NOMO-1 treated with dmso at 0.1 percent for 144 hours (cell line): ENCODE data around the gene GLTP.
"Not testable (repeated sequence)": the region's sequence is repeated elsewhere in the genome, so short reads cannot be mapped to it uniquely, and the experiment has no call there.

Experiments
- DNase-seq: peaks from one replicate; lab custom pipeline; 2025; ENCODE audit not compliant: unreplicated experiment; lab: John Stamatoyannopoulos, UW

The GLTP gene

DNA sequence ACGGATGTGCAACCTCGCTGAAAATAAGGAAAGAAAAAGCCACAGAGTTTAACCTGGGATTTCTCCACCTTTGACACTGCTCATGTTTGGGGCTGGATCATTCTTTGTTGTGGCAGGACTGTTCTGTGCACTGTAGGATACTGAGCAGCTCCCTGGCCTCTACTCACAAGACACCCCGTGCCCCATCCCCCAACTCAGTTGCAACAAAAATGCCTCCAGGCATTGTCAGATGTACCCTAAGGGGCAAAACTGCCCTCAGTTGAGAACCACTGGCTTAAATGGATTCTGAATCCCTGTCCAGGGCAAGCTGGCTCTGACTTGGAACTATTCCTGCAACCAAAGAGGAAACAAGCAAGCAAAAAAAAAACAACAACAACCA is 2.1 kb downstream of the GLTP start:
- no peak for DNase-seq

DNA sequence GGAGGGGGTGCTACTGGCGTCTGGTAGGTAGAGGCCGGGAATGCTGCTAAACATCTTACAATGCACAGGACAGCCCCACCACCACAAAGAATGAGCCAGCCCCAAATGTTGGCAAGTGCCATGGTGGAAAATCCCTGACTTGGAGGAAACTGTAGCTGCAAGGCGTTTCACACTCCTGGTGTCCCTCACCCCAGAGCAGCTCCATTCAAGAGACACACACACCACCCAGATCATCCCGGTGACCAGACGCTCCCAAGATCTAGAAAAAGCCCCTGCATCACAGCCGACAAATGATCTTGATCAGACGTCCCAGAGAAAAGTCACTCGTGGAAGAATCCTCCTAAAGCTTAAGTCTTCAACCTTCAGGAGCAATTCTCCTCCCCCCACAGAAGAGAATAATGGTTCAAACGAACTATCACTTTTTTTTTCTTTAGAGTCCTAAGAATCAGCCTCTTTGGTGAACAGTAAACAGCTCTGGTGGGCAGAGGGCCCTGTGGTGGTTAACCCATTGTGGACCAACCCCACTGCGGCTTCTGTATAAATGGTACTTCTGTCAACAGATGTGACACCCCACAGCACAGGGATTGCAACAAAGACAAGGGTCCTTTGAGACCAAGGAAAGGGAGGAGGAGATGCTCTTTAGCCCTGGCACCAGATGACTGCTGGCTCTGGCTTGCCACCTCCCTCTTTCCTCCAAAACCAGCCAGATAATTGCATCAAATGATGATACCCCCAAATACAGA is 2.7 kb downstream of the GLTP start:
- DNase-seq = no peak

DNA sequence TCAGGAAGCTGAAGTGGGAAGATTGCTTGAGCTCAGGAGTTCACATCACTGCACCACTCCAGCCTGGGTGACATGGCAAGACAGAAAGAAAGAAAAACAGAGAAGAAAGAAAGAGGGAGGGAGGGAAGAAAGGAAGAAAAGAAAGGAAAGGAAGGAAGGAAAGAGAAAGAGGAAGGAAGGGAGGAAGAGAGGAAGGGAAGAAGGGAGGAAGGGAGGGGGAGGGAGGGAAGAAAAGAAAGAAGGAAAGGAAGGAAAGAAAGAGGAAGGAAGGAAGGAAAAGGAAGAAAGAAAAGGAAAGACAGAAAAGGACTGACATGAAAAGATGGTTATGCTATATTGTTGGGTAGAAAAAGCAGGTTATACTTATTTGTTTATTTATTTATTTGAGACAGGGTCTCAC is 3.9 kb downstream of the GLTP start:
- DNase-seq = no peak

DNA sequence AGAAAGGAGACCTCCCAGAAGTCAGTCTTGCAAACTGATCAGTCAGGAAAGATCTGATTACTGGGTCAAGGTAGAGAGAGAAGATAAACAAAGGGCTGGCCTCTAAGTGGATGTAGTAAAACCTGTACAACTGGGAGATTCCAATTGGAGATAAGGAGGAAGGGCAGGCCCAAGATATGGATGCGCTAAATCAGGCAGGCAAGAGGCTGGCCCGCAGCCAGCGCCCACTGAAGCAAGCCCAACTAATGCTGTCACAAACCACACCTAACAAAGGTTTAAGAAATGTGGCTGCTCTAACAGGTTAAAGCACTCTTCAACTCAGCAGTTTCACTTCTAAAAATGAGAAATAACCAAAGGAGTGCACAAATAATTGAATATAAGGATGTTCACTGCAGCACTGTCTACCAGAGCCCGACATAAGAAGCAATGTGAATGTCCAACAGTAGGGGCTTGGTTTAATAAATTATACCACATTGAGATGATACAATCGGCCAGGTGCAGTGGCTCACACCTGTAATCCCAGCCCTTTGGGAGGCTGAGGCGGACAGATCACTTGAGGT is 4.7 kb downstream of the GLTP start:
- no peak for DNase-seq

DNA sequence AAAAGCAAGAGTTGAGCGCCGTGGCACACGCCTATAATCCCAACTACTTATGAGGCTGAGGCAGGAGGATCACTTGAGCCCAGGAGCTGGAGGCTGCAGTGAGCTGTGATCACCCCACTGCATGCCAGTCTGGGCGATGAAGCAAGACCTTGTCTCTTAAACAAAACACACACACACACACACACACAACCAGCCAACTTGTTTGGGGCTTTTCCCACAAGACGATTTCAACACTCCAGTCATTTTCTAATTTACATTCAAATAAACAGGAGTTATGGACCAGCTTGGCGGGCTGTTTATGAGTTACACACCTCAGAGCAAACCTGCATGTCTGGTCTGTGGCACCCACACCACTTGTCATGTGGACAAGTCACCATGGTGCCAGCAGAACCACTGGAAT is 6.7 kb downstream of the GLTP start:
- no peak for DNase-seq

DNA sequence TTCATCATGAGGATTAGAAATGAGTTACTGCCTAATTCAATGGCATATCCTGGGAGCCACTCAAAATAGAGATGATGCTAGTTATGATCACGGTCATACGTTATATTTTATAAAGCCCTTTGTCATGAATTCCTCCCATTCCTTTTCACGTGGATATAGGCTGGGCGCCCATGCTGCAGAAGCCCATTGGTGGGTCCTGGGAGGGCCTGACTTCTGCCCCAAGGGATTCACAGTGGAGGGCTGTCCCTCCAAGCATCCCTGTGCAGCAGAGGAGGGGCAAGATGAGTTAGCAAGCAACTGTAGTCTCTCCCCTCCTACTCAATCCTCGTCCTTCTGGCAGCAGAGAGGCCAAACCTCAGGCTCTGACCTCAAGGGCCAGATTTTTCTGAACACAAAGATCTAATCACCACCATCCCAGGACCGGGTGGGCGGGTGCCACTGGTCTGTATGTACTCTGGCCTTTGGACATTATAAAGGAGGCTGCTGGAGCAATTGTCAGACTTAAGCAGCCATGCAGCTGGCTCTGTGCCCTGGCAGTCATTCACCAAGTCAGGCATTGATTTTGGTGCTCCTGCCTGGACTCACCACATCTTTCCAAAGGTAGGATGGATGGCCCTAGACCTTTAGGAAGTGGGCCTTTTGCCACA is 8.6 kb downstream of the GLTP start:
- DNase-seq = no peak

DNA sequence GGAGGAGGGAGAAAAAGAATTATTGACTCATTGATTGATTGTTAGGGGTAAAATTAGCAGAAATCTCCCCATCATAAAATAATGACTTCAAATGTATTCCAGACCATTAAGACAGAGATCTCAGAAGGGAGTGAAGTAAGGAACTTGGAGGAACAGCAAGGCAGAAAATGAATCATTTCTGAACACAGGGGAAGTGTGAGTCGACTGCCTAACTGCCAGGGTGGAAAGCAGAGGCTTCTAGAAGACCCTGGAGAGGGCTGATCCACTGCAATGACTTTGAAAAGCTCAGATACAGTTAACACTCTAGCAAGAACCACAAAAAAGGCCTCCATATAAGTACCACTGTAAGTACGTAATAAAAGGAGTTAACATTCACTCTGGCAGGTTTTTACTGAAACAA is 9.7 kb downstream of the GLTP start:
- no peak for DNase-seq

DNA sequence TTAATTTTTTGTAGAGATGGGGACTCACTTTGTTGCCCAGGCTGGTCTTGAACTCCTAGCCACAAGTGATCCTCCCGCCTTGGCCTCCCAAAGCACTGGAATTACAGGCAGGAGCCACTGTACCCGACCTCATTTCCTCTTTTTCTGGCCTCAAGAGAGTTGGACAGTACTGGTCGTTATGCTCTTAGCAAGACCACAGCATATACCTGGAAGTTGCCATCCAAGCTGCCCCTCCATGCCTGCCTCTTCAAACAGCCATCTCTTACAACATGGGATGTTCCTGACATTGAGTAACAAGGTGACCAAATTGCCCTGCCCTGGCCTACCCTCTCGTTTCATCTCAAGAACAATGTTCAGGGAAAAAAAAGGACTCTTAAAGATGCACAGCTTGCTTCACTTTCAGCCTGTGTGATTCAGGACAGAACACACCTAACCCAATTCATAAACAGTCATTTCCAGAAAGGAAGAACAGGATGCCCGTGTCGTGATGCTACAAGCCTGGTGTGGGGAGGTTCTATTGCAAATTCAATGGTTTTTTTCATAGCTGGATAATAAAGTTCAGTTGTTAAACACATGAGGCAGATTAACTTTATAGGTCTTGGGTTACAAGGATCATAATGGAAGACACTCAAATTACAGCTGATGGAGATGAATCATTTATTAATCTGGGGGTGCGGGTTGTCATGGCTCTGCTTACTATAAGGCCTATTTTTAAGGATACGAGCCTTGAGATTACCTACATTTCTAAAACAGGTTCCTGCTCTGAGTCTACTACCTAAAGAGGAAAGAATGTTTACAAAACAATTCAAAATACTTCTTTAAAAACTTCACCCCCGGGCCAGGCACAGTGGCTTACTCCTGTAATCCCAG is 11.9 kb downstream of the GLTP start:
- DNase-seq = no peak

DNA sequence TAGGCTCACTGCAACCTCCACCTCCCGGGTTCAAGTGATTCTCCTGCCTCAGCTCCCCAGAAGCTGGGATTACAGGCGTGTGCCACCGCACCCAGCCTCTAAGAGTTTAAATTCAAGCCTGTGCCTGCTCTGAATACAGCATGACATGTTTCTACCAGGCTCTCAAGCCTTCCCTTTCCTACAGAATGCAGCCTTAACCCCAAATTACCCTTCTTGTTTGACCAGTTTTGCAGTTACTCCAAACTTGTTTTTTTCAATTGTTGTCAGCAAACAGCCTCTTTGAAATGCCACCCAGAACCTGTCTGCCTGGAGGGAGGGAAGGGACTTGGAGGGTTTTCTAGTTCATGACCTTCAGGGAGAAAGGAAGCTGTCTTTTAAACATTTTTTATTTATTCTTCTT is 15.4 kb downstream of the GLTP start:
- DNase-seq = no peak

DNA sequence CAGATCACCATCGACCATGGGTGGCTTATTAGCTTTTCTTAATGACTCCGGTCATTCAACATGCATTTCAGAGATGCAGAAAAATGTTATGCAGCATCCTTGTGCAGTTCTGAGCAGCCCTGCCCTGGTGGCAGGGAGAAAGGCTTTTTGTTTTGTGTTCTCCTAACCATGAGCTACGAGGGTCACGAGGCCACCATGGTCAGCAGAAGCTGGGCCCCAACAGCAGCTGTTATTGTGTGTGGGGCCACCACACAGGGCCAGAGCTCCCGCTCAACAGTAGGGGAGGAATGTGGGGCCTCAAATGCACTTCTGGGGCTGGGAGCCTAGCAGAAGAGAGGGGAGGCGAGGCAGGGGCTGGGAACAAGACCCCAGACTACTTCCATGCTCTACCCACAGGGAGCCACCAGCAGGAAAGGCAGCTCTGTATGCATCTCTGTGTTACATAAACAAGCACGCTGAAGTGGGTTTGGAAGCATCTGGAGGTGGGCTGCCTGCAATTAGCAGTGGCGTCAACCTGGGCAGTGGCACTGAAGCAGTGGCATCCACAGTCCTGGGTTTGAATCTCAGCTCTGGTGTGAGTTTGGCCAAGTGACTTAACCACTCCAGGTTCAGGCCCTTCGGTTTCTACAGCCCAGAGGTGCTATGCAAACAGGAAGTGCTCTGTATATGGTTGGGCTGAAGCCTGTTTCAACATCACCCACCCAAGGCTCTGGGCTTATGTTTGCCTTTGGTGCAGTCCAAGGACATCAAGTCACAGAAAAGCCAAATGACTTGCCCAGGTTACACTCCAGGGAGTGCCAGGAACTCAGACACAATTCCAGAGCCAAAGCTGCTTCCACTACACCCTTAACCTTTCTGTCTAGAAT is 16.3 kb downstream of the GLTP start:
- peak; percentile 57 for DNase-seq

DNA sequence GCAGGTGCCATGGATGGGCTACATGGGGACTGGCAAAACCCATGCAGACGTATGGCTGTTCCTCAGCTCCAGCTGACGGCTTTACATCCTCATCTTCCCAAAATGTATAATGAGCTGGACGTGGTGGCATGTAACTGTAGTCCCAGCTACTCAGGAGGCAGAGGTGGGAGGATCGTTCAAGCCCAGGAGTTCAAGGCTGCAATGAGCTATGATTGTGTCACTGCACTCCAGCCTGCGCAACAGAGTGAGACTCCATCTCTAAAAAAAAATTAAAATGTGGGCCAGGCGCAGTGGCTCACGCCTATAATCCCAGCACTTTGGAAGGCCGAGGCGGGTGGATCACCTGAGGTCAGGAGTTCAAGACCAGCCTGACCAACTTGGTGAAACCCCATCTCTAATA is 17.9 kb downstream of the GLTP start:
- not testable (repeated sequence) for DNase-seq

DNA sequence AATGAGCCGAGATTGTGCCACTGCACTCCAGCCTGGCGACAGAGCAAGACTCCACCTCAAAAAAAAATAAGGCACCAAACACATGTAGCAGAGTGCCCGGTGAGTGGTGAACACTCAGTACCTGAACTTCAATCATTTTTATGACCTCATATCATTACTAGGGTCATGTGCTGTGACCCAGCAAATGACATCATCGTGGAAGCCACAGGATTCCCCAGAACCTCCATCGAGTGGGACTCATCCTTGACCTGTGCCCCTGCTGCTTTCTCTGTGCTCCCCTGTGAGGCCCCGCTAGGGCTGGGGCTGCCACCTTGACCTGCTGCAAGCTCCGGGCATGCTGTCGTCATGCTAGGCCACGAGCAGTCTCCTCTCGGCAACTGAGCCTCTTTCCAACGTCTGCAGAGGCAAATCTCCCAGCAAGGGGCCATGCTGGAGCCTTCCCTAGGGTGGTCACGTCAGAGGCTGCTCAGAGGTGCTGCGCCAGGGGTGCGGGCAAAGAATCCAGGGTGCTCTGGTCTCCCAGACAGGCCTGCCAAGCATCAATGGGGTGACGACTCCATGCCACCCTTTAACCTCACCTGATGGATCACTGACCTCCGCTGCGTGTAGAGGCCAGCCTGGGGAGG is 18.5 kb downstream of the GLTP start:
- DNase-seq = no peak

DNA sequence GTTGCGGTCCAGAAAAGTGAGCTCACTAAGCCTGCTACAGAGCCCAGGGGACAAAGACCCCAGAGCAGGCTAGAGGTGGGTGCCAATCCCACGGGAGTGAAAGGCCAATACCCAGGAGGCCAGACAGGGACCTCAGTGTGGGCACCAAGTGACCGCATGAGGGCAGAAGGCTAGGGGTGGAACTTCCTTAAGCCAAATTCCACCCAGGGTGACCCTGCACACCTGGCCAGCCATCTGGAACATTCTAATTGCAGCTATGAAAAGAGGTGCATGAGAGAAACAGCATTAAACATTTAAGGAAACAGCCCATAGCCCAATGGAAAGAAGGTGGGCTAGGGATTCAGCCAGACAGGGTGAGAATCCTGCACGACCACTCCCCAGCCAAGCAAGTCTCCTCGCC is 19.4 kb downstream of the GLTP start:
- DNase-seq = no peak

DNA sequence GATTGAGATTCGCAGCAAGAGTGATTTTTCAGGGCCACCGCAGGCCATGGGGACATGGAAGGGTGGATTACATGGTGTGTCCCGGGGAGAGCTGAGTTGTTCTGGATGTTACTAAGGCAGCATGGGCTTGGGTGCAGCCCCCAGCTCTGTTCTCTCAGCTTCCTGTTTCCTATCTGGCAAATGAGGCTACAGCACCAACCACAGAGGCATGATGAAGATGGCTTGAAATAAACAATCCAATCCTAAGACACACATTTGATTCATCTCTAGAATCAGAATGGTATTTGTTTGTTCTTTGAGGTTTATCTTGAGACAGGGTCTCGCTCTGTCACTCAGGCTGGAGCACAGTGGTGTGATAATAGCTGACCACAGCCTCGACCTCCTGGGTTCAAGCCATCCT is 21.6 kb downstream of the GLTP start:
- DNase-seq = no peak

DNA sequence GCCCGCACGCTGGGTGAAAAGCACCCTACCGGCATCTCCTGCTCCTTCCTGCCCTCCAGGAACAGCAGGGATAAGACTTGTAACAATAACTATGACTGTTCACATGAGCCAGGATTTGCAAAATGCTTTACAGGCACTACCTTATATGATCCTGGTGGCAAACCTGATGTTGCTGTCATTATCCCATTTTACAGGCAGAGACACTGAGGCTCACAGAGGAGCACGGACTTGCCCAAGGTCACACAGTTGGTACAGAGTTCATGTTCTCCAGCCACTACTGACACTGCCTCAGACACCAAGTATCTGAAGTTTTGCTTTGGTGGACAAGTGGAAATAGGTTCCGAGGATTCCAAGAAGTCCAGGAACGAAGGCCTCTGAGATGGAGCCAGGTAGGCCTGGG is 22.6 kb downstream of the GLTP start:
- DNase-seq = no peak

DNA sequence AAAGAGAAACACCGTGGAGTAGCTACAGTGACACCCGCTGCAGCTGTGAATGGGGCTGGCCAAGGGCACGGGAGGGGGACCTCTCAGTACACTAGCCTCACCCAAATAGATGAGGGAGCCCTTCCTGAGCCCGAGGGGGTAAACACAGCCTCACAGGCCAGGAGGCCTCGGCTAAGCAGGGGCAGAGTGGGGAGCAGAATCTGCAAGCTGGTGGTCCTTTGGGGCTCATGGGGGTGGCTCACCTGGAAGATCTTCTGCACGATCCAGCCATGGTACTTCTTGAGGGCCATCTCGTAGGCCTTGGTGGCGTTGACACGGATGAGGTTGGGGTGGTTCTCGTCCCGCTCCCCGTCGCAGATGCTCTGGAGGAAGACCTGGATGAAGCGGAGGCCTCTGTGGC is 25.0 kb downstream of the GLTP start:
- DNase-seq = no peak

DNA sequence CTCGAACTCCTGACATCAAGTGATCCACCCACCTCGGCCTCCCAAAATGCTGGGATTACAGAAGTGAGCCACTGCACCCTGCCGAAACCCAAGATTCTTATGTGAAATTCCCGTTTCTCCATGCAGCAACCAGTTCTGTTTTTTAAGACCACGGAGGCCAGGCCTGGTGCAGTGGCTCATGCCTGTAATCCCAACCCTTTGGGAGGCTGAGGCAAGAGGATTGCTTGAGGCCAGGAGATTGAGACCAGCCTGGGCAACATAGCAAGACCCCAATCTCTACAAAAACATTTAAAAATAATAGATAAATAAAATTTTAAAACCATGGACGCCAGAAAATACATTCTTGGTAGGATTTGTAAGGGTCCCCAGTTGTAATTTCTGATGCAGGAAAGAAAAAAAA is 29.8 kb downstream of the GLTP start:
- DNase-seq = not testable (repeated sequence)

DNA sequence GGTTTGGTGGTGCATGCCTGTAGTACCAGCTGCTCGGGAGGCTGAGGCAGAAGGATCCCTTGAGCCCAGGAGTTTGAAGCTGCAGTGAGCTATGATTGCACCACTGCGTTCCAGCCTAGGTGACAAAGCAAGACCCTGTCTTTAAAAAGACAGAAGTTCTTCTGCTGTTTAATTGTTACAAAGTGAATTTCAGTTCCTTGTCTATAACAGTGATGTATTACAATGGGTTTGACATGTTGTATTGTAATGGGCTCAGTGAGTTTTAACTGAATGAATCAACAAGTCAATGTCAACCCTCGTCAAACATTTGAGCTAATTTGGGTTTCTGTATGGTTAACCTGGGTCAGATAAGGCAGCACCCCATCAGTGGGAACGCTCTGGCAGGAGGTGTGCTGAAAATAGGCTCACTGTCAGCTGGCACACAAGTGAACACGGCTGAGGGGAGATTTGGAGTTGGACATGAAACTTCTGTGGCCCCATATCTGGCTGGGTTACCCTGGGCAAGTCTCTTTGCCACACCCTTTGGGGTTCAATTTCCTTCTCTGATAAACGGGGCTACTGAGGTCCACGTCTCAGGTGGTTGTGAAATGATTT is 33.1 kb downstream of the GLTP start:
- peak; percentile 24 for DNase-seq

DNA sequence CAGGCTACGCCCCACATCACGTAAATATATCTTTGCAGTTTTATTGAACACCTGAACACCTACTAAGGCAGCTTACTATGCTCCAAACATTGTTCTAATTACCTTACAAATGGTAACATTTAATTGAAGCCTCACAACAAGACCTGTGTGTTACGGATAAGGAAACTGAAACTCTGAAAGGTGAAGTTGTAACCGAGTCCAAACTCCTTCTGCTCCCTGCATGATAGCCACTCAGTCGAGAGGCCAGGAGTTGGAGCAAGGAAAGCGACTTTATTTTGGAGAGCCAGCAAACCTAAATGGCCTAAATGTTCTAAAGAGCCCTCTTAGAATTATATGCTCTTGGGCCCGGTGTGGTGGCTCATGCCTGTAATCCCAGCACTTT is 34.5 kb downstream of the GLTP start:
- no peak for DNase-seq
